RPMI7951 (cell line): Measurements from ENCODE around the gene SRSF4. TPM values are rescaled to one million over a fixed set of nuclear protein-coding genes. Genes with fewer than 3 reads are reported as not detected.
"Not testable (repeated sequence)": the region's sequence is repeated elsewhere in the genome, so short reads cannot be mapped to it uniquely, and the experiment has no call there.

Source experiments
- DNase-seq: peaks from one replicate; pipeline ENCODE4 v3.0.0-alpha.2; 2012; ENCODE audit warnings: low read depth
- total RNA-seq: library from RNA; depleted of rRNA; stranded (reverse); fragments of >200 nt; shearing (Covaris generic); gene quantifications from 2 replicates; pipeline ENCODE4 v1.2.3, GENCODE V29; 2014; rRNA removed

The SRSF4 gene
- 43.5 and 48.1 TPM in 2 replicates for total RNA-seq

GRCh38 chr1:29181413-29182225, at the start of gene SRSF4:
Gene SRSF4 (minus strand): TSS chr1:29181900. CDS start chr1:29181752, 148 bp downstream.
- peak; percentile 98 for DNase-seq

- peak; percentile 89 for DNase-seq
Measured at GRCh38 chr1:29230553-29231378, 49.1 kb upstream of the SRSF4 start, which contains the start of gene MECR. Gene MECR (minus strand): TSS chr1:29230934. CDS start chr1:29230906, 28 bp downstream.

GRCh38 chr1:29230204-29230552, 48.5 kb upstream of the SRSF4 start:
- DNase-seq: no peak

GRCh38 chr1:29227511-29227910, 45.8 kb upstream of the SRSF4 start:
- DNase-seq: no peak

GRCh38 chr1:29225361-29225760, 43.7 kb upstream of the SRSF4 start:
- no peak for DNase-seq

- DNase-seq: no peak
Measured at GRCh38 chr1:29224356-29224837, 42.7 kb upstream of the SRSF4 start.

- no peak for DNase-seq
Measured at GRCh38 chr1:29223521-29223920, 41.8 kb upstream of the SRSF4 start.

- DNase-seq: no peak
Measured at GRCh38 chr1:29222686-29223085, 41.0 kb upstream of the SRSF4 start.

GRCh38 chr1:29222260-29222659, 40.6 kb upstream of the SRSF4 start:
- not testable (repeated sequence) for DNase-seq

- no peak for DNase-seq
Measured at GRCh38 chr1:29221296-29221695, 39.6 kb upstream of the SRSF4 start.

GRCh38 chr1:29218223-29218622, 36.5 kb upstream of the SRSF4 start:
- DNase-seq: no peak

GRCh38 chr1:29217633-29218032, 35.9 kb upstream of the SRSF4 start:
- no peak for DNase-seq

GRCh38 chr1:29213055-29213454, 31.4 kb upstream of the SRSF4 start:
- DNase-seq: no peak

GRCh38 chr1:29211086-29212030, 29.7 kb upstream of the SRSF4 start:
- DNase-seq: no peak

- no peak for DNase-seq
Measured at GRCh38 chr1:29210278-29211085, 28.8 kb upstream of the SRSF4 start.

GRCh38 chr1:29209173-29209572, 27.5 kb upstream of the SRSF4 start:
- DNase-seq: no peak

- no peak for DNase-seq
Measured at GRCh38 chr1:29208442-29208841, 26.7 kb upstream of the SRSF4 start.

- peak; percentile 97 for DNase-seq
Measured at GRCh38 chr1:29202584-29203340, 21.1 kb upstream of the SRSF4 start.

- no peak for DNase-seq
Measured at GRCh38 chr1:29202053-29202452, 20.4 kb upstream of the SRSF4 start.

- no peak for DNase-seq
Measured at GRCh38 chr1:29201595-29202051, 19.9 kb upstream of the SRSF4 start.
